PC-3 (cell line): ENCODE measurements around the gene TOPORS. TPM values are rescaled to one million over a fixed set of nuclear protein-coding genes. Genes with fewer than 3 reads are reported as not detected.

ENCODE experiments used
- ATAC-seq: fragments of 200-7000 bp; cut with Tn5 transposase; 2 replicates; pipeline ENCODE4 v1.9.1; 2020; ENCODE audit warnings: mild to moderate bottlenecking, moderate library complexity
- BruUV-seq: library from RNA; stranded (reverse); fragments of 400-500 nt; replicated peaks from 2 replicates; lab custom pipeline; 2021; lab: Mats Ljungman, UMichigan
- CTCF ChIA-PET: fragments of 300-600 bp; sonication (Branson Sonifier 250); formaldehyde crosslinking; loops from one replicate; lab custom pipeline; 2022; ENCODE audit warnings: antibody characterized with exemption; lab: Charles Lee
- POLR2A ChIA-PET: fragments of 300-600 bp; sonication (Branson Sonifier 250); formaldehyde crosslinking; loops from one replicate; lab custom pipeline; 2022; ENCODE audit warnings: antibody characterized with exemption; ENCODE audit not compliant: unreplicated experiment; lab: Charles Lee
- DNase-seq: peaks from one replicate; pipeline ENCODE4 v3.0.0-alpha.2; 2015
- H2AFZ ChIP-seq: fragments of 300-600 bp; sonication (generic); 2 replicates; pipeline ENCODE4 v1.6.0; 2016; ENCODE audit warnings: antibody characterized with exemption, low read length
- H3F3A ChIP-seq: fragments of 300-600 bp; sonication (generic); one replicate; pipeline ENCODE4 v1.6.0; 2017; ENCODE audit warnings: antibody characterized with exemption, low read length, control low read depth, mild to moderate bottlenecking; ENCODE audit not compliant: unreplicated experiment
- H3K27ac ChIP-seq: fragments of 300-600 bp; sonication (generic); 2 replicates; pipeline ENCODE4 v1.5.1; 2016; ENCODE audit warnings: mild to moderate bottlenecking, low read length
- H3K27me3 ChIP-seq: fragments of 300-600 bp; sonication (generic); 2 replicates; pipeline ENCODE4 v1.6.1; 2016; ENCODE audit warnings: low read length, mixed read lengths
- H3K36me3 ChIP-seq: fragments of 300-600 bp; sonication (generic); 2 replicates; pipeline ENCODE4 v1.6.1; 2016; ENCODE audit warnings: low read depth, mixed run types, low read length, mixed read lengths
- H3K4me1 ChIP-seq: fragments of 300-600 bp; sonication (generic); 2 replicates; pipeline ENCODE4 v1.5.1; 2016; ENCODE audit warnings: low read length; ENCODE audit not compliant: insufficient read depth
- H3K4me2 ChIP-seq: fragments of 300-600 bp; sonication (generic); 2 replicates; pipeline ENCODE4 v1.6.0; 2016; ENCODE audit warnings: low read length
- H3K4me3 ChIP-seq: fragments of 300-600 bp; sonication (generic); 2 replicates; pipeline ENCODE4 v1.5.1; 2016; ENCODE audit warnings: mild to moderate bottlenecking, low read length, mixed read lengths
- H3K79me2 ChIP-seq: fragments of 300-600 bp; sonication (generic); 2 replicates; pipeline ENCODE4 v1.6.1; 2017; ENCODE audit warnings: low read length, mixed read lengths
- H3K9ac ChIP-seq: fragments of 300-600 bp; sonication (generic); 2 replicates; pipeline ENCODE4 v1.6.0; 2016; ENCODE audit warnings: mild to moderate bottlenecking, low read length
- H3K9me2 ChIP-seq: fragments of 300-600 bp; sonication (generic); replicated peaks from 2 replicates; pipeline ENCODE4 v1.6.1; 2016; ENCODE audit warnings: mixed run types, low read length, mixed read lengths
- H3K9me3 ChIP-seq: fragments of 300-600 bp; sonication (generic); 2 replicates; pipeline ENCODE4 v1.6.1; 2016; ENCODE audit warnings: low read length, mixed read lengths
- H4K20me1 ChIP-seq: fragments of 300-600 bp; sonication (generic); 2 replicates; pipeline ENCODE4 v1.6.1; 2016; ENCODE audit warnings: low read length, mixed read lengths
- CTCF ChIP-seq: fragments of 300-600 bp; sonication (generic); conservative IDR thresholded peaks from 2 replicates; pipeline ENCODE4 v1.5.1; 2017; ENCODE audit warnings: antibody characterized with exemption, low read depth, mild to moderate bottlenecking, low read length
- EZH2 ChIP-seq: fragments of 300-600 bp; sonication (generic); IDR thresholded peaks from one replicate; pipeline ENCODE4 v1.6.1; 2017; ENCODE audit warnings: antibody characterized with exemption, mild to moderate bottlenecking, low read length; ENCODE audit not compliant: unreplicated experiment
- EZH2phosphoT487 ChIP-seq: fragments of 300-600 bp; sonication (generic); IDR thresholded peaks from 2 replicates; pipeline ENCODE4 v1.6.1; 2018; ENCODE audit warnings: mild to moderate bottlenecking, antibody characterized with exemption, low read length, borderline replicate concordance
- intact Hi-C: fragments of 100-400 bp; cut with micrococcal nuclease; formaldehyde crosslinking; loops from 2 replicates; pipeline ENCODE4 v1.9.0; 2023
- total RNA-seq: library from RNA; depleted of rRNA; stranded (reverse); fragments of >200 nt; gene quantifications from 2 replicates; pipeline ENCODE4 v1.2.3, GENCODE V29; 2014

The TOPORS gene
- total RNA-seq, 1 experiment from 2014 or later, result 11.4 TPM

- ATAC-seq (peak; percentile 81), DNase-seq (peak; percentile 77)
- peak; percentile 78 for TF ChIP-seq CTCF
- no peak for TF ChIP-seq EZH2
- BruUV-seq, result no TSS peak
- H4K20me1 ChIP-seq, result no peaks in the 10 kb centered on the region
- CTCF ChIA-PET, result interaction anchor here (0.6 to 2.7 kb wide), 4 partner anchors 91 to 387 kb away, joined by 3 to 22 read pairs (median 10); no protein-coding TSS in a partner anchor
- no peaks in the 10 kb centered on the region for H3F3A ChIP-seq
- H3K4me3 ChIP-seq, result no peak overlapping the region
- H3K79me2 ChIP-seq, result no peaks in the 10 kb centered on the region
- intact Hi-C loops, result loop anchor here (1.0 kb wide), 1 partner anchor 387 kb away; no protein-coding TSS in a partner anchor
- no peaks in the 10 kb centered on the region; the same call in 1 of the 2 replicates for H3K4me1 ChIP-seq
- H3K36me3 ChIP-seq, result no peaks in the 10 kb centered on the region
- no peak overlapping the region for H3K4me2 ChIP-seq
- POLR2A ChIA-PET, result interaction anchor here (0.6 kb wide), 1 partner anchor 113 kb away, joined by 8 read pairs; no protein-coding TSS in a partner anchor
- no peaks in the 10 kb centered on the region for H3K9me3 ChIP-seq
- no peaks in the 10 kb centered on the region for H3K27me3 ChIP-seq
- H3K9ac ChIP-seq, result no peak overlapping the region
- no peak overlapping the region for H3K27ac ChIP-seq
- H3K9me2 ChIP-seq, result no peaks in the 10 kb centered on the region
- H2AFZ ChIP-seq, result 0 out of 2 replicates have a peak overlapping the region, but pooled peaks have one; percentile 36
These were observed 29.2 kb upstream of the TOPORS start for GRCh38 chr9:32581512-32582143.

GRCh38 chr9:32580631-32581300, 28.4 kb upstream of the TOPORS start:
- ATAC-seq (peak; percentile 45), DNase-seq (no peak)
- intact Hi-C loops, result loop anchor here (1.0 kb wide), 1 partner anchor 388 kb away; no protein-coding TSS in a partner anchor
- H2AFZ ChIP-seq, result no peak overlapping the region
- no peaks in the 10 kb centered on the region for H3K9me2 ChIP-seq
- no peak overlapping the region for H3K4me3 ChIP-seq
- no peak overlapping the region for H3K27ac ChIP-seq
- POLR2A ChIA-PET, result interaction anchor here (0.6 kb wide), 1 partner anchor 112 kb away, joined by 8 read pairs; no protein-coding TSS in a partner anchor
- peak overlapping the region; percentile 26; the same call in 1 of the 2 replicates for H3K4me2 ChIP-seq
- BruUV-seq, result no TSS peak
- H3F3A ChIP-seq, result no peaks in the 10 kb centered on the region
- TF ChIP-seq CTCF, result no peak
- TF ChIP-seq EZH2phosphoT487, result no peak
- TF ChIP-seq EZH2, result no peak
- H3K27me3 ChIP-seq, result no peaks in the 10 kb centered on the region
- CTCF ChIA-PET, result interaction anchor here (1.2 to 2.7 kb wide), 3 partner anchors 197 to 388 kb away, joined by 3 to 22 read pairs (median 15); no protein-coding TSS in a partner anchor
- H3K4me1 ChIP-seq, result no peaks in the 10 kb centered on the region; the same call in 1 of the 2 replicates
- H3K9me3 ChIP-seq, result no peaks in the 10 kb centered on the region
- H3K79me2 ChIP-seq, result no peaks in the 10 kb centered on the region
- H3K9ac ChIP-seq, result no peak overlapping the region
- no peaks in the 10 kb centered on the region for H3K36me3 ChIP-seq
- H4K20me1 ChIP-seq, result no peaks in the 10 kb centered on the region
